HuH-7.5 (cell line): Measurements from ENCODE around the gene MAGI2.

Experiments
- DNase-seq: peaks from one replicate; pipeline ENCODE4 v3.0.0; 2011; ENCODE audit warnings: low spot score

Gene MAGI2

GRCh38 chr7:78224923-78225322 lies 1228.5 kb downstream of the MAGI2 start:
- no peak for DNase-seq

GRCh38 chr7:78223598-78223997 lies 1229.9 kb downstream of the MAGI2 start:
- no peak for DNase-seq

- no peak for DNase-seq
Observed at GRCh38 chr7:78222001-78222751, 1231.3 kb downstream of the MAGI2 start.

GRCh38 chr7:78220754-78221153 lies 1232.7 kb downstream of the MAGI2 start:
- no peak for DNase-seq

GRCh38 chr7:78218876-78219275 lies 1234.6 kb downstream of the MAGI2 start:
- no peak for DNase-seq

GRCh38 chr7:78218051-78218450 lies 1235.4 kb downstream of the MAGI2 start:
- DNase-seq: no peak

GRCh38 chr7:78215199-78215598 lies 1238.3 kb downstream of the MAGI2 start:
- DNase-seq: no peak

GRCh38 chr7:78213402-78213801 lies 1240.1 kb downstream of the MAGI2 start:
- DNase-seq: no peak

GRCh38 chr7:78212476-78213060 lies 1240.9 kb downstream of the MAGI2 start:
- DNase-seq: no peak

- DNase-seq: no peak
Observed at GRCh38 chr7:78207269-78207668, 1246.2 kb downstream of the MAGI2 start.

- no peak for DNase-seq
Observed at GRCh38 chr7:78206769-78207168, 1246.7 kb downstream of the MAGI2 start.

- DNase-seq: no peak
Observed at GRCh38 chr7:78203042-78203720, 1250.3 kb downstream of the MAGI2 start.

- DNase-seq: no peak
Observed at GRCh38 chr7:78198756-78199155, 1254.7 kb downstream of the MAGI2 start.

GRCh38 chr7:78197447-78197846 lies 1256.0 kb downstream of the MAGI2 start:
- DNase-seq: no peak

- no peak for DNase-seq
Observed at GRCh38 chr7:78195281-78195680, 1258.2 kb downstream of the MAGI2 start.

GRCh38 chr7:78194611-78195010 lies 1258.9 kb downstream of the MAGI2 start:
- DNase-seq: no peak

- no peak for DNase-seq
Observed at GRCh38 chr7:78191475-78192079, 1261.9 kb downstream of the MAGI2 start.

GRCh38 chr7:78189762-78190161 lies 1263.7 kb downstream of the MAGI2 start:
- no peak for DNase-seq

- DNase-seq: no peak
Observed at GRCh38 chr7:78185149-78185745, 1268.2 kb downstream of the MAGI2 start.

GRCh38 chr7:78184299-78184698 lies 1269.2 kb downstream of the MAGI2 start:
- DNase-seq: no peak

GRCh38 chr7:78179827-78180477 lies 1273.5 kb downstream of the MAGI2 start:
- no peak for DNase-seq

GRCh38 chr7:78179211-78179610 lies 1274.3 kb downstream of the MAGI2 start:
- no peak for DNase-seq
